CD4-positive, alpha-beta T cell (primary cell): Measurements from ENCODE around the gene TF. TPM values are rescaled to one million over a fixed set of nuclear protein-coding genes. Genes with fewer than 3 reads are reported as not detected.
"Not testable (repeated sequence)": the region's sequence is repeated elsewhere in the genome, so short reads cannot be mapped to it uniquely, and the experiment has no call there.

Source experiments
- ATAC-seq: fragments of 200-7000 bp; cut with Tn5 transposase; one replicate; pipeline ENCODE4 v1.10.0; 2022; ENCODE audit warnings: mild to moderate bottlenecking; ENCODE audit not compliant: poor library complexity
- CTCF ChIA-PET: fragments of 350-600 bp; sonication (Branson Sonifier 250); formaldehyde crosslinking; loops from one replicate; lab custom pipeline; 2021; ENCODE audit warnings: antibody characterized with exemption, inconsistent platforms; lab: Charles Lee
- POLR2A ChIA-PET: fragments of 350-600 bp; sonication (Branson Sonifier 250); formaldehyde crosslinking; loops from one replicate; lab custom pipeline; 2021; ENCODE audit warnings: antibody characterized with exemption, inconsistent platforms; lab: Charles Lee
- DNase-seq, 14 experiments: peaks; one replicate each; pipeline ENCODE4 v3.0.0-alpha.2; 2013 to 2020; ENCODE audit warnings: mixed read lengths in 2 of 14
- H3K27ac ChIP-seq, 2 donors: one replicate each; pipeline versions ENCODE4 v1.5.1 to v1.7.0; 2013; ENCODE audit warnings: low read length in 2 of 2, low read depth in 1 of 2, mild to moderate bottlenecking in 1 of 2
- H3K27me3 ChIP-seq, 2 experiments: 1 replicate in 1 of 2; 2 replicates in 1 of 2; pipeline versions ENCODE4 v1.6.1 to v1.7.0; 2013; ENCODE audit warnings: low read length in 2 of 2, control low read depth in 1 of 2, mild to moderate bottlenecking in 1 of 2, moderate library complexity in 1 of 2; ENCODE audit not compliant: insufficient read depth in 2 of 2, control insufficient read depth in 1 of 2
- H3K36me3 ChIP-seq: one replicate; pipeline ENCODE4 v1.6.1; 2013; ENCODE audit warnings: low read length, control low read depth; ENCODE audit not compliant: insufficient read depth
- H3K4me1 ChIP-seq: one replicate; pipeline ENCODE4 v1.6.1; 2013; ENCODE audit warnings: low read length, control low read depth; ENCODE audit not compliant: insufficient read depth
- H3K4me3 ChIP-seq: one replicate; pipeline ENCODE4 v1.5.1; 2013; ENCODE audit warnings: mild to moderate bottlenecking, low read length, moderate library complexity
- H3K9me3 ChIP-seq, 2 experiments: 1 replicate in 1 of 2; 2 replicates in 1 of 2; pipeline versions ENCODE4 v1.6.1 to v1.7.0; 2013; ENCODE audit warnings: low read length in 2 of 2, mild to moderate bottlenecking in 2 of 2, control low read depth in 1 of 2, moderate library complexity in 1 of 2; ENCODE audit not compliant: control insufficient read depth in 1 of 2, insufficient read depth in 1 of 2
- H3K27ac Mint-ChIP-seq: one replicate; pipeline ENCODE4 v1.8.0; 2020; ENCODE audit warnings: mixed read lengths
- H3K27me3 Mint-ChIP-seq: one replicate; pipeline ENCODE4 v1.8.0; 2021; ENCODE audit warnings: mixed read lengths
- H3K36me3 Mint-ChIP-seq: one replicate; pipeline ENCODE4 v1.8.0; 2021; ENCODE audit warnings: low read depth, mixed read lengths
- H3K4me1 Mint-ChIP-seq: one replicate; pipeline ENCODE4 v1.8.0; 2021; ENCODE audit warnings: low read depth, mixed read lengths
- H3K4me3 Mint-ChIP-seq: one replicate; pipeline ENCODE4 v1.8.0; 2020; ENCODE audit warnings: mild to moderate bottlenecking, mixed read lengths
- H3K9me3 Mint-ChIP-seq: one replicate; pipeline ENCODE4 v1.8.0; 2020; ENCODE audit warnings: mixed read lengths
- intact Hi-C, 2 experiments: fragments of 100-400 bp; cut with DNase I in 1 of 2; cut with micrococcal nuclease in 1 of 2; formaldehyde crosslinking; loops; one replicate each; pipeline versions ENCODE4 v1.15.1 to v1.9.0; 2023 to 2025; cut with DNase I, micrococcal nuclease
- total RNA-seq, 174 experiments: library from RNA in 2 of 174; stranded (reverse) in 2 of 174; gene quantifications; one replicate each; pipeline ENCODE4 v1.2.3 and lab custom pipeline; 2021 to 2026
- TF ChIP-seq, protein P1 (sequence below): fragments of 200-600 bp; IDR thresholded peaks from one replicate; pipeline ENCODE4 v1.8.0; 2022; ENCODE audit warnings: antibody characterized with exemption, mild to moderate bottlenecking

Gene TF
- total RNA-seq, 2 experiments from 2014 or later = 0.30 to 0.34 TPM

DNA sequence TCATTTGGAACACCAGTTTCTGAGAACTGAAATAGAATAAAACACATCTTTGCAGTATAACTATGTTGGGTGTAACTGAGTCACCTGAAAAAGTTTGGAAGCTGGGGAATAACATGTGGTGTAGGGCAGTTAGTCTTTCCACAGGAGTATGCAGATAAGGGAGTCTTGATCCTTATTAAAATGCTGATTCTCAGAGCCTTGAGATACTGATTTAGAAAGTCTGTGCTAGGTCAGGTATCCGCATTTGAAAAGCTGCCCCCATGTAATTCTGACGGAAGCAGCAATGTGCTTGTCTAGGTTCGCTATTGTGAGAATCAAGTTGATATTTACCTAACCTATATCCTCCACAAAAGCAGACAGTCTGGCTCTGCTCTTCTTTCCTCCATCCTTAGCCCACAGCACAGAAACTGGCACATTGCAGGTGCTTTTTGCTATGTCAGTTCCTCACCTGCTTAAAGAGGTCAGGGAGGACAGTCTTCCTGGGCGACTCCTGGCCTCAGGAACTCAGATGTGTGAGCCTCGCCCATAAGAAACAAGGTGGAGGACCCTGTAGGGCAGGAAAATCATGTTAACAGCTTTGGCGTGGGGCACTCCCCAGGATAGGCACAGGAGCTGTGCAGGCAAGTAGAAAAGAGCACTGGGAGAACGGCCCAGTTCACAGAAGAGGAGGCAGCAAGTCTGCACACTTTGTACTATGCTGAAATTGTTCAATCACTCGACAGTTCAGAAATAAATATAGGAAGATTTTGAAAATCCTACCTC lies 31.8 kb downstream of the TF start:
- no peaks in the 10 kb centered on the region for H3K9me3 ChIP-seq
- no peak overlapping the region for H3K27ac Mint-ChIP-seq
- no peak for DNase-seq
- H3K27me3 ChIP-seq = peaks cover 11 to 14% of the 10 kb centered on the region in 2 experiments
- H3K4me3 ChIP-seq = no peak overlapping the region
- ChIA-PET CTCF (no interaction called here), POLR2A (no interaction called here)
- no peak overlapping the region for H3K4me3 Mint-ChIP-seq
- no peaks in the 10 kb centered on the region for H3K4me1 Mint-ChIP-seq
- ATAC-seq = no peak
- H3K9me3 Mint-ChIP-seq = no peaks in the 10 kb centered on the region
- intact Hi-C loops = loop anchor here in 1 of 2 experiments (5.0 kb wide), 1 partner anchor 79 kb away; no protein-coding TSS in a partner anchor
- no peaks in the 10 kb centered on the region for H3K36me3 Mint-ChIP-seq
- H3K36me3 ChIP-seq = no peaks in the 10 kb centered on the region
- TF ChIP-seq, protein P1, sequence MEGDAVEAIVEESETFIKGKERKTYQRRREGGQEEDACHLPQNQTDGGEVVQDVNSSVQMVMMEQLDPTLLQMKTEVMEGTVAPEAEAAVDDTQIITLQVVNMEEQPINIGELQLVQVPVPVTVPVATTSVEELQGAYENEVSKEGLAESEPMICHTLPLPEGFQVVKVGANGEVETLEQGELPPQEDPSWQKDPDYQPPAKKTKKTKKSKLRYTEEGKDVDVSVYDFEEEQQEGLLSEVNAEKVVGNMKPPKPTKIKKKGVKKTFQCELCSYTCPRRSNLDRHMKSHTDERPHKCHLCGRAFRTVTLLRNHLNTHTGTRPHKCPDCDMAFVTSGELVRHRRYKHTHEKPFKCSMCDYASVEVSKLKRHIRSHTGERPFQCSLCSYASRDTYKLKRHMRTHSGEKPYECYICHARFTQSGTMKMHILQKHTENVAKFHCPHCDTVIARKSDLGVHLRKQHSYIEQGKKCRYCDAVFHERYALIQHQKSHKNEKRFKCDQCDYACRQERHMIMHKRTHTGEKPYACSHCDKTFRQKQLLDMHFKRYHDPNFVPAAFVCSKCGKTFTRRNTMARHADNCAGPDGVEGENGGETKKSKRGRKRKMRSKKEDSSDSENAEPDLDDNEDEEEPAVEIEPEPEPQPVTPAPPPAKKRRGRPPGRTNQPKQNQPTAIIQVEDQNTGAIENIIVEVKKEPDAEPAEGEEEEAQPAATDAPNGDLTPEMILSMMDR = no peak
- no peak overlapping the region for H3K27ac ChIP-seq
- peaks cover 47% of the 10 kb centered on the region for H3K27me3 Mint-ChIP-seq
- H3K4me1 ChIP-seq = no peaks in the 10 kb centered on the region

GRCh38 chr3:133779626-133780203 lies 33.5 kb downstream of the TF start:
- Mint-ChIP-seq H3K4me1 (no peaks in the 10 kb centered on the region), H3K9me3 (no peaks in the 10 kb centered on the region), H3K4me3 (no peak overlapping the region), H3K36me3 (no peaks in the 10 kb centered on the region), H3K27ac (no peak overlapping the region), H3K27me3 (peaks cover 40% of the 10 kb centered on the region)
- ATAC-seq = no peak
- peaks cover 0 to 5% of the 10 kb centered on the region in 2 experiments for H3K9me3 ChIP-seq
- no peak overlapping the region for H3K27ac ChIP-seq
- TF ChIP-seq, protein P1 = no peak
- no peaks in the 10 kb centered on the region for H3K4me1 ChIP-seq
- H3K27me3 ChIP-seq = peaks cover 6 to 14% of the 10 kb centered on the region in 2 experiments
- POLR2A ChIA-PET = no interaction called here
- no peak for DNase-seq
- intact Hi-C loops = loop anchor here in 1 of 2 experiments (5.0 kb wide), 1 partner anchor 78 kb away; no protein-coding TSS in a partner anchor
- H3K4me3 ChIP-seq = no peak overlapping the region
- H3K36me3 ChIP-seq = no peaks in the 10 kb centered on the region
- CTCF ChIA-PET = no interaction called here

GRCh38 chr3:133780756-133781155 lies 34.6 kb downstream of the TF start:
- DNase-seq, intact Hi-C loops, CTCF ChIA-PET, POLR2A ChIA-PET, H3K27ac ChIP-seq, ATAC-seq, H3K36me3 Mint-ChIP-seq, H3K4me1 Mint-ChIP-seq, H3K4me3 ChIP-seq, H3K27ac Mint-ChIP-seq, H3K4me1 ChIP-seq, H3K4me3 Mint-ChIP-seq, H3K9me3 ChIP-seq, H3K9me3 Mint-ChIP-seq, H3K36me3 ChIP-seq: not testable (repeated sequence)
- peaks cover 6 to 14% of the 10 kb centered on the region in 2 experiments for H3K27me3 ChIP-seq
- H3K27me3 Mint-ChIP-seq = peaks cover 40% of the 10 kb centered on the region
